ENCODE data around the gene CCDC102B.
"Not testable (repeated sequence)": the region's sequence is repeated elsewhere in the genome, so short reads cannot be mapped to it uniquely, and the experiment has no call there.

The CCDC102B gene

DNA sequence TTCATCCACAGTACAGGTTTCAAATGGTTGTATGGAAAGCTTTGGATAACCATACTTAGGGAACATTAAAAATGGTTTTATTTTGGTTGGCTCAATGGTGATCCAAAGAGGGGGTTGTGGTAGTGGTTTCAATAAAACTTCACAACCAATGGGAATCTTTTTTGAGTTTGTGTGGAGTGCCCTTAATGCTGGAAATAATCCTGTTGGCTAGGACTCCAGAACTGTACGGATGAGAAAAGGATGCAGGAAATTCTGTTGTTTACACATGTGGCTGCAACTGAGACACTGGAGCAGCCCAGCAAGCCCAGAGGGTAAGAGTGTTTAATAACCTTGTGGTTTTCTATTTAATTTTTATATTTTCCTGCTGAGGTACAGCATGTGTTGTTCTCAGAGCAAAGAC, at the start of gene CCDC102B:
Gene CCDC102B (plus strand): TSS at position 210 of the 400 bp plus-strand sequence. CDS start 38,684 bp downstream, outside the sequence.
- no peak for DNase-seq

DNA sequence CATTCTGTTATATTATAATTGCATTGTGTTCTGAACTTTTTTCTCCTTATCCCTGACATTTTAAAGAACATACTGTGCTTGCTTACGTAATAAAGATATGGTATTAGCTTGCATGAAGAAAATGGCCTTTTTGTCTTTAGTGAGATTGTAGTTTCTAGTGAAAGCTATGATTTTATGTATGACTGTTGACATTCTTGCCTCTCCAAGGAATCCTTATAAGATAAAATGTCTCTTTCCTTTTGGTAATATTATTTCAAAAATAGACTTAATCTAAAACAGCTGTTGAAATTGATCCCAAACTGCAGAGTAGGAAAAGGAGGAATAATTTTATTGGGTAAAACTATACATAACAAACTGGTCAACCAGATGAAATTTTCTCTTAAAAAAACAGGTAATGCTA, 40.8 kb upstream of the CCDC102B start:
- DNase-seq: no peak

- DNase-seq: no peak
Measured at GRCh38 chr18:68759308-68759707, 38.6 kb upstream of the CCDC102B start.

GRCh38 chr18:68763083-68763482, 34.8 kb upstream of the CCDC102B start:
- DNase-seq: no peak

GRCh38 chr18:68764016-68764415, 33.9 kb upstream of the CCDC102B start:
- no peak for DNase-seq

GRCh38 chr18:68766433-68766832, 31.4 kb upstream of the CCDC102B start:
- no peak for DNase-seq

DNA sequence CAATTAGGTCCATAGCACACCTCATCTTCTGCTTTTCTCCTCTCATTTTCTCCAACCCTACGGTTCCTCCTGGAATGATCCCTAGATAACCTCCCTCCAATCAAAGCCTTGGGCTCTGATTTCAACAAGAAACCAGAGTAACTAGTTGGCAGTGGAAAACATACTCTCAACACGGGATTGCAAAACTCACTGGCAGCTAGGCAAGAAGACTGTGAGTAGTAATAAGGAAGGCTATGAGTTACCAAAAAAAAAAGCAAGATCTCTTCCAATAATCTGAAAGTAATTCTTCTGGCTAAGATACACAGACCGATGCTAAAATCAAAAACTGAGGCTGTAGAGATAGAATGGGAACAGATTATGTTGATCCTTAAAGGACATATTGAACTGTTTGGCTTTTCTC, 28.4 kb upstream of the CCDC102B start:
- no peak for DNase-seq

- DNase-seq: no peak
Measured at GRCh38 chr18:68772268-68772667, 25.6 kb upstream of the CCDC102B start.

DNA sequence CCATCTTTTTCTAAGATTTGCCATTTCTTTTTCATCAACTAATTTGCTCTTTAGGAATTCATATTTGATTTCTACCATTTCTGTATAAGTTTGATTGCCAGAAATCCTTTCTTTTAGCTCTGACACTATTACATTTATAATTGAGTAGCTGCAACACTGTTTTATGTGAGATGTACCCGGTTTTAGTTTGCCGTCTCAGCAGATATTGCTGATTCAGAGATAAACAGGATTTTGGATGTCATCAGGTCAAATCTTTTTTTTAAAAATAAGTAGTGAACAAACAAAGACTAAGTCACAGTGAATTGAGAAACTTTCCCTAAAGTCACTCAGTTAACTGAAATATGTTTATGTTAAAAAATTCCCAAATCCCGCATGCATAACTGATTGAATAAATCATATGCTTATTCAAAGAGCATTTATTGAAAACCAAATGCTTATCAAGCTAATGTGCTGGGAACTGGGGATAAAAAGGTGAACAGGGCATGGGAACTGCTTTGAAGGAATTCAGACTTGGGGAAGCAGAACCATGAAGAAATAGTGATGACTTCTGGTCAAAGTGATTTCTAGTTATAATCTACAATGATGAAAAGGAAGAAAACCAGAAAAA, 19.5 kb upstream of the CCDC102B start:
- DNase-seq: no peak

GRCh38 chr18:68779169-68779568, 18.7 kb upstream of the CCDC102B start:
- DNase-seq: no peak

DNA sequence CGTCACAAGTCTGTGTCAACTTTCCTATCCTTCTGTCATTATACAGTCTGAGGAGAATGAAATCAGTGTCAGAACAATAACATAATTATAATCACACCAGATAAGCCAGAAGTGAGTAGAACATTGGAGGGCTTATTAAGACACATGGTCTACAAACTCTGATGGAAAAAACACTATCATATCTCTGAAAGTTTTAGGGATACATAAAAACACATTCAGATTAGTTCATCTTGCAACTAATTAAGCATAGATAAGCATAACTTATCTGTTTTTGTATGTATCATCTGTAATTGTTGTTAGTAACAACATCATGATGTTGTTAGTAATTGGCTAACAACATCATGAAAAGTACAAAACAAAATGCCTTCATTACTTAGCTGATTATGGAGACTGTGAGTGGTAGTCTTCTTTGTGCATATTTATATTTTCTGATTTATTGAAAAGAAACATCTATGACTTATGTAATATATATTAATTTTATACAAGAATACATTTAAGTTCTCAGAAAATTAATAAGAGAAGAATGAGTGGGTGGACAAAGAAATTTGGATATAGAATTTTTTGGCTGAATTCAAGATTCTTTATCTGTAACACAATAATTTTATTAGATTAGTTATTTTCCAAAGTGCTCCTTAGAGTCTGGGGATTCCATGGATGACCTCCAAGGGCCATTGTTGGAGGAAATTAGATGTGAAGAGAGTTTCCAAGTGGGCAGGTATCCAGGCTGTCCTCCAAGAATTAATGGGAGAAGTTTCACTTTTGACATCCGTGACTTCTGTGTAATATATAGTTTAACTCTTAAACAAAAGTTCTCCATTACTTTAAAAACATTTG, 16.9 kb upstream of the CCDC102B start:
- DNase-seq: no peak

GRCh38 chr18:68783506-68783905, 14.4 kb upstream of the CCDC102B start:
- no peak for DNase-seq

GRCh38 chr18:68784071-68784470, 13.8 kb upstream of the CCDC102B start:
- DNase-seq: no peak

GRCh38 chr18:68790290-68790689, 7.6 kb upstream of the CCDC102B start:
- not testable (repeated sequence) for DNase-seq

DNA sequence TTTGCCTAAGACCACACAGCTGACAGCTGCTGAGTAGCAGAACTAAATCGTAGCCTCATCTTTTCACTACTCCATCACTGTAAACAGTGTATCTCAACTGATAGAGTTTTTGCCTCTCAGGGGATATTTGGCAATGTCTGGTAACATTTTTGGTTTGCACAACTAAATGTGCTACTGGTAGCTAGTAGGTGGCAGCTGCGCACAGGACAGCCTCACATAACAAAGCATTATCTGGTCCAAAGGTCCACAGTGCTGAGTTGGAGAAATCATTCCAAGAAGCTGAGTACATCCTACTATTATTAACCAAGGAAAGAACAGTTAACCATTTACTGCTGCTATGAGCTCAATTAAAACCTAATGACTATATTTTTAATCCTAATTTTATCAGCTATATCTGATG, 6.1 kb upstream of the CCDC102B start:
- no peak for DNase-seq

DNA sequence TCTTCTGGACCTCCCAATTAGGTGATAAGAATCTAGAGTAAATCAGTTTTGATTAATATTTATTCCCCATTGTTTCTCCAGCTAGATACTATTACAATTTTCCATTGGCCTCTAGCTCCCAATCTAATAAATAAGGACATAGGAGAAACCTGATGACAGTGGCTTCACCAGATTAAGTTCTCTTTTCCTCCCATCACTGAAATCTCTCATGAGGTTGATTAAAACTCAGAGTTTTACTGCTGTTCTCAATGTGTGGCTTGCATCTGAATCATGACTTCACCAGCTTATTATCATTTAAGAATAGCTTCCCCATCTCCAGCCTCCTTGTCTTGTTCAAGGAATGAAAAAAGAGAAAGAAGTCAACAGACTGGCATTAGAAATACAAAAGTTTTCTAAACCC, 3.9 kb upstream of the CCDC102B start:
- no peak for DNase-seq

DNA sequence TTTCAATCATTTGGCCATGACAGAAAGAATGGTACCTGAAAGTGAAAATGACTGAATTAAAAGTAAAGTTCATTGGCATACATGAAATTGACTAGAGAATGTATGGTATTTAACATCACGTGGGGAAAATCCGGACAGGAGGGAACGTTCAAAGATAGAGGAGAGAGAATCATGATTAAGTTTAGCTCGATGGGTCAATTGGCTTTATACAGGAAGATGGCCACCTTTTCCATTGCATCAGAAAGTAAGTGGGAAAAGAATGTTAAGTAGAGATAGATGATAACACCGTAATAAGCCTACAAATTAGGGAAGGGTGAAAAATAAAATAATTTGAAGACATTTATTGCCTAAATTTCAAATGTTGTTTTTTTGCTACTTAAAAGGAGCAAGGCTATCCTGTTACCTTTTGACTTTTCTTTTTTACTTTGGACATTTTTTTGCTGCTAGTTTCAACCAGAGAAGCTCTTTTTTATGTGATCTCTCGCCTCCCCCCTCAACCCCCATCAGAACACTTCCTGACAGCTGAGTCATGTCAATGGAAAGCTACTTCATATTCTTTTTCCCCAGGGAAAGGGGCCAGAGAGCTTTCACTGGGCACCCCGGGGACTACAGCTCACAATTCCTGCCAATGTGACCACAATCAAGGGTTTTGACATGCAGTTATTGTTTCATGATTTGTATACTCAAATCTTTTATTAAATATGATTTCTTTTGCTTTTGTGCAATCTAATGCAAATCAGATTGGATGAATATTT, 767 bp upstream of the CCDC102B start:
- DNase-seq: no peak

DNA sequence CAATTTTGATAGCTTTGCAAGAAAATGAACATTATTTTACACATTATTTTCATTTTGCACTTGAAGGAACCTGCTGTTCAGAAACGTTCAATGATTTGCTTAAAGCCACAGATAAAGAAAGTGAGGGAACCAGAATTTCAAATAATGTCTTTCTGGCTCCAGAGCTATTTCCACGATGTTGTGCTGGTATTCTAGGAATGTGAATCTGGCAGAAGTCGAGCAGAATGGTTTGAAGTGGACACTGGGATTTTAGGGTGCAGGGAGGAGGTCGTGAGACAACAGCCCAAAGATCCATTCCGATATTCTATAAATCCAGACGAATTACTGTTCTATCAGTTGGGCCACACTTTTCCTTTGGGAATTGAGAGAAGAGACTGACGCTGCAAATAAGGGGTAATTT, 2.2 kb downstream of the CCDC102B start:
- no peak for DNase-seq

DNA sequence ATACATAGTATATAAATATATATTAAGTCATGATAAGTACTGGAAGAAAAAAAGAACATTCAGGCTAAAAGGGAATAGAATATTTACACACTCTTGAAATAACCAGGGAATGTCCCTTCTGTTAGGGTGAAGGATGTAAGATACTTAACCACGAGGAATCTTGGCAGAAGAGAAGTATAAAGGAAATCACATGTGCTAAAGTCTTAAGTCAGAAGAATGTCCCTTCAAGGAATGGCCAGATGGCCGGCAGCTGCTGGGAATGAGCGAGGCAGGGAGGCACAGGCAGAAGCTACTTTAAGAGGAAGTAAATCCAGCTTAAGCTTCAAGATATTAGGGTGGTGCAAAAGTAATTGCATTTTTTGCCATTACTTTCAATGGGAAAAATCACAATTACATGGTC, 5.5 kb downstream of the CCDC102B start:
- DNase-seq: no peak

DNA sequence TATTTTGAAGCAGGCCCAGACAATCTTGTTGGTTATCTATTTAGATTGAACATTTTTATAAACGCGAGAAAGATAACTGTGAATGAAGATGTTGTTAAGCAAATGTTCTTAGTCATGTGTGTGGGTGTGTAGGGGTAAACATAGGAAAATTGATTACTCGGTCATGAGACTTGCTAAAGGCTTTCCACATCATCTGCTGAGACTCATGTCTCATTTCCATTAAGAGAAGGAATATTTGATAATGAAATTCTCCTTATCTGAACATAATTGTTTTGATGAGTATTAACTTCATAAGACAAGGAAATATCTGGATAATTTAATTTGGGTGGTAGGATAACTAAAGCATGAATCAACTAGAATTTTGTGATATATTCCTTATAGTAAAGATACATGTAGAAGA, 19.7 kb downstream of the CCDC102B start:
- no peak for DNase-seq

- no peak for DNase-seq
Measured at GRCh38 chr18:68818584-68818983, 20.7 kb downstream of the CCDC102B start.

GRCh38 chr18:68822926-68823325, 25.0 kb downstream of the CCDC102B start:
- DNase-seq: no peak

GRCh38 chr18:68826121-68826520, 28.2 kb downstream of the CCDC102B start:
- DNase-seq: no peak
